ENCODE measurements around the gene FAH. TPM values are rescaled to one million over a fixed set of nuclear protein-coding genes. Genes with fewer than 3 reads are reported as not detected.

Gene FAH
- total RNA-seq, 4 donors from 2014 or later: 5.4 to 29.0 (median 11.2) TPM

- intact Hi-C loops (cut with DNase I; ENCODE audit: low total_unique reads): no loop called here
- H3K4me1 ChIP-seq: no peaks in the 10 kb centered on the region
- H3K36me3 ChIP-seq: no peaks in the 10 kb centered on the region
- TF ChIP-seq POLR2A (IDR thresholded peaks at IDR 0.05) (no peak), CTCF (IDR thresholded peaks at IDR 0.05) (no peak)
- no peaks in the 10 kb centered on the region for H3K9me3 ChIP-seq
- no peaks in the 10 kb centered on the region for H3K27me3 ChIP-seq
- no peak overlapping the region for H3K27ac ChIP-seq
- no peak for DNase-seq
- H3K4me3 ChIP-seq: no peak overlapping the region
These were observed 67.2 kb downstream of the FAH start for GRCh38 chr15:80219955-80220354.

GRCh38 chr15:80228959-80229610 lies 76.3 kb downstream of the FAH start:
- TF ChIP-seq POLR2A (IDR thresholded peaks at IDR 0.05) (no peak), CTCF (IDR thresholded peaks at IDR 0.05) (no peak)
- Histone ChIP-seq H3K27me3 (no peaks in the 10 kb centered on the region), H3K4me1 (no peaks in the 10 kb centered on the region), H3K4me3 (no peak overlapping the region), H3K27ac (no peak overlapping the region), H3K9me3 (no peaks in the 10 kb centered on the region), H3K36me3 (no peaks in the 10 kb centered on the region)
- intact Hi-C loops (cut with DNase I; ENCODE audit: low total_unique reads): no loop called here
- DNase-seq: no peak

- no peak for DNase-seq
- intact Hi-C loops (cut with DNase I; ENCODE audit: low total_unique reads): no loop called here
- H3K4me3 ChIP-seq: no peak overlapping the region
- no peak for TF ChIP-seq POLR2A (IDR thresholded peaks at IDR 0.05)
- TF ChIP-seq CTCF (IDR thresholded peaks at IDR 0.05): no peak
- no peaks in the 10 kb centered on the region for H3K4me1 ChIP-seq
- H3K36me3 ChIP-seq: no peaks in the 10 kb centered on the region
- H3K27me3 ChIP-seq: no peaks in the 10 kb centered on the region
- H3K27ac ChIP-seq: no peak overlapping the region
- no peaks in the 10 kb centered on the region for H3K9me3 ChIP-seq
These were observed 78.6 kb downstream of the FAH start for GRCh38 chr15:80231371-80231770.

GRCh38 chr15:80233581-80233980 lies 80.8 kb downstream of the FAH start:
- Histone ChIP-seq H3K36me3 (no peaks in the 10 kb centered on the region), H3K9me3 (no peaks in the 10 kb centered on the region), H3K27me3 (no peaks in the 10 kb centered on the region), H3K4me1 (no peaks in the 10 kb centered on the region), H3K4me3 (no peak overlapping the region), H3K27ac (no peak overlapping the region)
- TF ChIP-seq POLR2A (IDR thresholded peaks at IDR 0.05) (no peak), CTCF (IDR thresholded peaks at IDR 0.05) (no peak)
- DNase-seq: no peak
- intact Hi-C loops (cut with DNase I; ENCODE audit: low total_unique reads): no loop called here

GRCh38 chr15:80234883-80235282 lies 82.1 kb downstream of the FAH start:
- no peaks in the 10 kb centered on the region for H3K9me3 ChIP-seq
- no peak for TF ChIP-seq POLR2A (IDR thresholded peaks at IDR 0.05)
- peak in 1 of 4 experiments; percentile 8 for TF ChIP-seq CTCF (IDR thresholded peaks at IDR 0.05)
- intact Hi-C loops (cut with DNase I; ENCODE audit: low total_unique reads): no loop called here
- no peak overlapping the region for H3K27ac ChIP-seq
- no peaks in the 10 kb centered on the region for H3K4me1 ChIP-seq
- no peak for DNase-seq
- H3K4me3 ChIP-seq: no peak overlapping the region
- no peaks in the 10 kb centered on the region for H3K27me3 ChIP-seq
- H3K36me3 ChIP-seq: no peaks in the 10 kb centered on the region

Other genes starting within 250 kb of the FAH start
- 10 to 100 TPM in 1 of 4 donors, 1 to 10 TPM in 1, under 1 TPM in 1, not detected in 1; 0.97 to 12.6 (median 1.3) TPM for gene BCL2A1, start 181.8 kb upstream of the FAH start, total RNA-seq
- 100 to 1,000 TPM; 119 to 452 (median 172) TPM for gene ZFAND6, start 93.3 kb upstream of the FAH start, total RNA-seq
- gene CTXND1, start 99.2 kb downstream of the FAH start, total RNA-seq: under 1 TPM in 2 of 4 donors, not detected in 2; 0.07 to 0.09 TPM

Data from uterus (tissue), 4 donors.